ENCODE data around the gene CAMK1. TPM values are rescaled to one million over a fixed set of nuclear protein-coding genes. Genes with fewer than 3 reads are reported as not detected.

The CAMK1 gene
- total and polyA plus RNA-seq, 9 of the 15 experiments (the other 6 are each of a cell fraction or from before 2014, with no cell fraction given): 0.23 to 10.7 (median 6.0) TPM

- TF ChIP-seq CAMTA2 (CRISPR knock-in tag; conservative IDR thresholded peaks at IDR 0.05) (no peak), KLF16 (IDR thresholded peaks at IDR 0.05) (no peak), KDM2B (CRISPR knock-in tag; IDR thresholded peaks at IDR 0.05) (no peak), NCOA1 (IDR thresholded peaks at IDR 0.05; ENCODE audit: low read depth) (0 out of 2 replicates have a peak, but pooled peaks have one; percentile 6), RBM22 (IDR thresholded peaks at IDR 0.05; ENCODE audit: low read depth, low read length, poor library complexity, severe bottlenecking) (no peak), ZKSCAN8 (CRISPR knock-in tag; IDR thresholded peaks at IDR 0.05) (no peak), CTBP1 (IDR thresholded peaks at IDR 0.05; ENCODE audit: borderline replicate concordance) (no peak; the same call in 1 of the 2 replicates), ATF7 (IDR thresholded peaks at IDR 0.05) (no peak), TRIM28 (IDR thresholded peaks at IDR 0.05) (no peak), JUNB (CRISPR knock-in tag; conservative IDR thresholded peaks at IDR 0.05) (no peak), BDP1 (IDR thresholded peaks at IDR 0.05; ENCODE audit: insufficient read depth, insufficient read length) (no peak), MCM2 (IDR thresholded peaks at IDR 0.05; ENCODE audit: low read depth) (no peak), ZNF507 (tag; conservative IDR thresholded peaks at IDR 0.05) (no peak), TAL1 (IDR thresholded peaks at IDR 0.05) (no peak), ZKSCAN3 (CRISPR knock-in tag; IDR thresholded peaks at IDR 0.05) (no peak), ZNF778 (CRISPR knock-in tag; IDR thresholded peaks at IDR 0.05) (no peak), SNAPC5 (CRISPR knock-in tag; IDR thresholded peaks at IDR 0.05) (no peak), ZBTB2 (IDR thresholded peaks at IDR 0.05) (0 out of 2 replicates have a peak, but pooled peaks have one; percentile 20), ATF6 (CRISPR knock-in tag; IDR thresholded peaks at IDR 0.05) (no peak)
- TF ChIP-seq, protein P1, sequence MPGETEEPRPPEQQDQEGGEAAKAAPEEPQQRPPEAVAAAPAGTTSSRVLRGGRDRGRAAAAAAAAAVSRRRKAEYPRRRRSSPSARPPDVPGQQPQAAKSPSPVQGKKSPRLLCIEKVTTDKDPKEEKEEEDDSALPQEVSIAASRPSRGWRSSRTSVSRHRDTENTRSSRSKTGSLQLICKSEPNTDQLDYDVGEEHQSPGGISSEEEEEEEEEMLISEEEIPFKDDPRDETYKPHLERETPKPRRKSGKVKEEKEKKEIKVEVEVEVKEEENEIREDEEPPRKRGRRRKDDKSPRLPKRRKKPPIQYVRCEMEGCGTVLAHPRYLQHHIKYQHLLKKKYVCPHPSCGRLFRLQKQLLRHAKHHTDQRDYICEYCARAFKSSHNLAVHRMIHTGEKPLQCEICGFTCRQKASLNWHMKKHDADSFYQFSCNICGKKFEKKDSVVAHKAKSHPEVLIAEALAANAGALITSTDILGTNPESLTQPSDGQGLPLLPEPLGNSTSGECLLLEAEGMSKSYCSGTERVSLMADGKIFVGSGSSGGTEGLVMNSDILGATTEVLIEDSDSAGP (CRISPR knock-in tag; IDR thresholded peaks at IDR 0.05): no peak
- TF ChIP-seq, protein P2, sequence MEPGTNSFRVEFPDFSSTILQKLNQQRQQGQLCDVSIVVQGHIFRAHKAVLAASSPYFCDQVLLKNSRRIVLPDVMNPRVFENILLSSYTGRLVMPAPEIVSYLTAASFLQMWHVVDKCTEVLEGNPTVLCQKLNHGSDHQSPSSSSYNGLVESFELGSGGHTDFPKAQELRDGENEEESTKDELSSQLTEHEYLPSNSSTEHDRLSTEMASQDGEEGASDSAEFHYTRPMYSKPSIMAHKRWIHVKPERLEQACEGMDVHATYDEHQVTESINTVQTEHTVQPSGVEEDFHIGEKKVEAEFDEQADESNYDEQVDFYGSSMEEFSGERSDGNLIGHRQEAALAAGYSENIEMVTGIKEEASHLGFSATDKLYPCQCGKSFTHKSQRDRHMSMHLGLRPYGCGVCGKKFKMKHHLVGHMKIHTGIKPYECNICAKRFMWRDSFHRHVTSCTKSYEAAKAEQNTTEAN (CRISPR knock-in tag; IDR thresholded peaks at IDR 0.05): no peak; the same call in 1 of the 2 replicates
- TF ChIP-seq, protein P3, sequence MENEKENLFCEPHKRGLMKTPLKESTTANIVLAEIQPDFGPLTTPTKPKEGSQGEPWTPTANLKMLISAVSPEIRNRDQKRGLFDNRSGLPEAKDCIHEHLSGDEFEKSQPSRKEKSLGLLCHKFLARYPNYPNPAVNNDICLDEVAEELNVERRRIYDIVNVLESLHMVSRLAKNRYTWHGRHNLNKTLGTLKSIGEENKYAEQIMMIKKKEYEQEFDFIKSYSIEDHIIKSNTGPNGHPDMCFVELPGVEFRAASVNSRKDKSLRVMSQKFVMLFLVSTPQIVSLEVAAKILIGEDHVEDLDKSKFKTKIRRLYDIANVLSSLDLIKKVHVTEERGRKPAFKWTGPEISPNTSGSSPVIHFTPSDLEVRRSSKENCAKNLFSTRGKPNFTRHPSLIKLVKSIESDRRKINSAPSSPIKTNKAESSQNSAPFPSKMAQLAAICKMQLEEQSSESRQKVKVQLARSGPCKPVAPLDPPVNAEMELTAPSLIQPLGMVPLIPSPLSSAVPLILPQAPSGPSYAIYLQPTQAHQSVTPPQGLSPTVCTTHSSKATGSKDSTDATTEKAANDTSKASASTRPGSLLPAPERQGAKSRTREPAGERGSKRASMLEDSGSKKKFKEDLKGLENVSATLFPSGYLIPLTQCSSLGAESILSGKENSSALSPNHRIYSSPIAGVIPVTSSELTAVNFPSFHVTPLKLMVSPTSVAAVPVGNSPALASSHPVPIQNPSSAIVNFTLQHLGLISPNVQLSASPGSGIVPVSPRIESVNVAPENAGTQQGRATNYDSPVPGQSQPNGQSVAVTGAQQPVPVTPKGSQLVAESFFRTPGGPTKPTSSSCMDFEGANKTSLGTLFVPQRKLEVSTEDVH (IDR thresholded peaks at IDR 0.05; ENCODE audit: low read depth, partially characterized antibody): peak; percentile 13
Observed at GRCh38 chr3:9793161-9793781, 23.5 kb upstream of the CAMK1 start (continued).
